Measurements from ENCODE around the gene TBPL1.
A peak's percentile ranks its signal among the peaks of the same experiment; 100 is the strongest.

TBPL1 gene

DNA sequence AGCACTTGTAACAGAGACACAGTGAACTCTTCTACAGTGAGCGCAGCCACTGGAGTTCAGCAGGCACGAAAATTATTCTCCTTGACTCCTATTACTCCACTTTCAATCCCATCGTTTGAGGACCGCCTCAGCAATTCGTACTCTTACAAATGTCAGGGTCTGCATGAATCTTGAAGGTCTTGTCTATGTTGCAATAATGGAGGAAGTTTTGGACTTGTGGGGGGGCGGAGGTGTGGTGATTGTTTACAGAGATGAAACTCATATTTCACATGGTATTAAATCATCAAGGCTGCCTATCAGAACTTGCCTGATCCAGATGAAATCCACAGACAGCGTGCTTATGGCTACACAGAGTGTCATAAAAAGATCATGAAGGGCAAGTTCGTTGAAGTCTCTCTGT lies 57.4 kb downstream of the TBPL1 start:
- DNase-seq = no peak

DNA sequence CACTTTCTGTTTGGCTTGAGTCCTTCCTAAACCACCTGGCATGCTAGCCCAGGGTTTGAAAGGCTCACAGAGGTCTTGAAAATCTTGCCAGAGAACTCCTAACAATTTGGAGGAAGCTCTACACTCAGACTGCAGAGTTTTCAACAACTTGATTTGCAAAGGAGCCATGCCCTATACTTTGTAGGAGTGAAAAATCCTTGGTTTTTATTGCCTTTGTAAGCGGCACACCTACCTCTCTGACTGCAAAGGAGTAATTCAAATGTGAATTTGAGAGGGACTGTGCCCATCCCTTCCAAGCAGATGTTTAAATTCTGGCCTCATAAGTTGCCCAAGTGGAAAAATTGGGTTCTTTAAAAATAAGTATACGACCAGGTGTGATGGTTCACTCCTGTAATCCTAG lies 58.0 kb downstream of the TBPL1 start:
- DNase-seq = no peak

DNA sequence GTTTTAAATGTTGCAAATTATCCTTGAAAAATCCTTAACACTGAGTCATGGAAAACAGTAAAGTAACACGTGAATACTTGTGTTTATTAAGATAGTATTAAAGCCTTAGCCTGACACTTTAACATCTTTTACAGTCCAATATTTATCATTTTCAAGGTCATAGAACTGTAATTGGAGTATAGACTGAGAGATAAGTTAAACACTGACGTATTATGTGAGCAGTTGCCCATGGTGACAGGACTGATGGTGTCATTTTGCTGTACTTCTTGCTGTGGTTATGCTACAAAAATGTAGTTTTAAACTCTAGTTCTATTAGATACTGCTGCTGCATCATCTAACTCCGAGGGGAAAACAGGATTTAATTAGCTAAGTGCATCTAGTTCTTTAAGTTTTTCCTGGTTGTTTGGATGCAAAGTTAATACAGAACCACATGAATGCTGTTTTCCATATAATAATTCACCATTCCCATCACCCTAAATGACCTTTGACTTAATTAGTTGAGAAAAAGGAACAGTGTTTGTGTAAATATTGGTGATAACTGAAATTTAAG lies 61.6 kb downstream of the TBPL1 start:
- DNase-seq = no peak

DNA sequence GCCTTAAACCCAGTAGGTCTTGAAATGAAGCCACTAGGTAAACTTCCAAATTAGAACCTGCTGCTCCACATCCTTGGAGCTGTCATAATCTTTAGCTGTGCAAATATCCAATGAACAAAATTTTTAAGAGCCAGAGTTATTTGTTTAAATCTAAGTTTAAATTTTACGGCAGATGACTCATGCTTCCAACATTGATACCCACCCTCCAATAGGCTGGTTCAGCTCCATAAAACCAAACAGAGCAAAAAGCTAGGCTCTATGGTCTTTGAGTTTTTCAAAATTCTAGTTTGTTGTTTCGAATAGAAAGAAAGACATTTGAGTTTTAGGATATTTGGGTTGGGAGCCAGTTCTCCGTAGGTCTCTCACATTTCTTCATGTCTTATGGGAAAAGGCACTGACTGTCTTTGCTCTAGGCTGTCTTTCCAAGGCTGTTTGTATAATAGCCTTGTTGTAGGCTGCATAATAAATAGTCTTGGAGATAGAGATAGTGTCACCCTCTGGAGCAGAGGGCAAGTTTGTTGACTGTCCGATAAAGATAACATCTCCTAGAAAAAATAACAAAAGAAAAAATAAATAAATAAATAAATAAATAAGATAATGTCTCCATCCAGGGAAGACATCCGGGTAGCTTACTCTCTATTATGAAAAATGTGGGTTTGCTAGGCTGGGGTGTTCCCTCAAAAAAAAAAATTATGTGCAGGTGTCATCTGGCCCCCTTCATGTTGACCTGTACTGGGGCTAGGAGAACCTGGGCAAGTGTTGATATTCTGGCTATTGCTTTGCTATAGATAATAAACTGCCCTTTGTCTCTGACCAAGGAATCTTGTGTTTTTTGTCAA lies 62.9 kb downstream of the TBPL1 start:
- no peak for DNase-seq

DNA sequence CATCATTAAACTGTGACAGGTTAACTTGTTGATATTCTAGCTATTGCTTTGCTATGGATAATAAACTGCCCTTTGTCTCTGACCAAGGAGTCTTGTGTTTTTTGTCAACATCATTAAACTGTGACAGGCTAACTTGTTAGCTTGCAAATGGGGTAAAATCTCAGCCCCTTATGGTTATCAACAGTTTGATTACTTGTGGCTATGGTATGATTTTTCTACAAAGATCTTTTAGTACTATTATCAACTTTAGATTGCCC lies 63.5 kb downstream of the TBPL1 start:
- DNase-seq = no peak

DNA sequence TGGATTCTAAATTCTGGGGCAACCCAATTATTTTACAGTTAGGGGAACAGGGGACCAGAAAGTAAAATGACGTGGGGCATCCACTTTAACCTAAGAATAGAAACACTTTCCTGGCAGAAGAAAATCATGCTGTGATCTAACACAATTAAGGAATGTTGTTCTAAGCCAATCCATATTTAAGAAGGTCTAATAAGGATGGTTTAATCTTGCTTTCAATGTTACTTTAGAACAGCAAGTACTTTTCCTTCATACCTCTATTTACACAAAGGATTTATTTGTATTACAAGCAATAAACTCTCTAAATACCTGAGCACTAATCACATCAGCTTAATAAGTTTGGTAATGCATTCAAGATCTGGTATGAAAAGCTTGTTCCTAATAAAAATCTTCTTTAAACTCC lies 67.0 kb downstream of the TBPL1 start:
- no peak for DNase-seq

DNA sequence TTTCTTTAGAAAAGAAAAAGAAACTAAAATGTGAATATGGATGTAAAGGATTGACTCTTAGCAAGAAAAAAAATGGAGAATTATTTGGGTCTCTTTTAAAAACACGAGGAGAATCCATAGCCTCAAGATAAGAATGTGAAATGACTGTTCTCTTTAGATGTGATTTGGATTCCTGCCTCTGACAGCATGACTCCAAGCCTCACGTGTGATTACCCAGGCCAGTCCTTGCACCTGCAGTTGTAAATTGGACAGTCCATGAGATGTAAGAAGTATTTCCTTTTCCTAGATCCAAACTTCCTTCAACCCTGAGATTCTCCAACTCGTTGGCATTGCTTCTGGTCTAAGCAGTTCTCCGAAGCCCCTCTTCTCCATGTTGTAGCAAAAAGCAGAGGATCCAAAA lies 67.5 kb downstream of the TBPL1 start:
- no peak for DNase-seq

DNA sequence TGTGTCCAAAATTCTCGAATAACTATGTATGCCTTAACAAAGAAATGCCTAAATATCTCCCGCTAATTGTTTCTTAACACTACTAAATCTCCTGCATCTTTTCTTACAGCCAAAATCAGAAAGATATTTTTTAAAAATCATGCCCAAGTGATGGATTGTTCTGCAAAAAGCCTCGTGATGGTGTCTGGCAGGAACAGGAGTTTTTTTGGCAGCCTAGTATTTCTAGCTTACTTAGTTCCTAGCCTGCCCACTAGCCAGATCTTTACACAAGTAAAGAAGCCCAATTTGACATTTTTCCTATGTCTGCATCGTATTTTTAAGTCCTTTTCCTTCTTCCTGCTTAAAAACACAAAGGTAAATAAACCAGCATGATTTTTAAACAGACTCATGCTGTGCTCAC lies 67.9 kb downstream of the TBPL1 start:
- DNase-seq = no peak

DNA sequence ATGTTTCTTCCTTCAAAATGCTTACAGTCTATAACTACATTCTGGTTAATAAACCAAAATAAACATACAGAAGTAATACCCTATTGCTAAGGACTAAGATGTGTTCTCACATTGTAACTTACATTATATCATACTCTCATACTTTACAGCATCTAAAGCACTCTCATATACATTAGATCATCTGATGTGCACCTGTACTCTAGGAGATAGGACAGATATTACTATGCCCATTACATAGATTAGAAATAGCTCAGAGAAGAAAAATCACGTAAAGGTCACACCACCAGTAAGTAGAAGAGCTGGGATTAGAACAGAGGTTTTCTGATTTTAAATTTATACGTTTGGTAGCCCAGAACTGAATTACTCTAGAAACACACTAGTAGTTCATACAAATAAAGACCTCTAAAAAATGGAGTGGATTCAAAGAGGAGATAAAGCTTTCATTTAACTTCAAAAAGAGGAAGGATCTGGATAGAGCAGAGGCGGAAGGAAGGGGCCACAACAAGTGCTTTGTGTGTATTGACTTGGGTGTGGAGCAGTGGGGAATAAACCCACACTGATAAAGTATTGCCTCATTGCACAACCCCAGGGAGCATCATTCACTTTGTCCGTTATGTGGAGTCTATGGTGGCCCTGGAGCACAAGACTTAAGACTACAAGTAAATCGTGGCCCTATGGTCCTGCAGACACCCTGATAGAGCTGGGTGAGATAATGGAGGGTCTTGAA lies 68.5 kb downstream of the TBPL1 start:
- peak; percentile 84 to 85 for DNase-seq

DNA sequence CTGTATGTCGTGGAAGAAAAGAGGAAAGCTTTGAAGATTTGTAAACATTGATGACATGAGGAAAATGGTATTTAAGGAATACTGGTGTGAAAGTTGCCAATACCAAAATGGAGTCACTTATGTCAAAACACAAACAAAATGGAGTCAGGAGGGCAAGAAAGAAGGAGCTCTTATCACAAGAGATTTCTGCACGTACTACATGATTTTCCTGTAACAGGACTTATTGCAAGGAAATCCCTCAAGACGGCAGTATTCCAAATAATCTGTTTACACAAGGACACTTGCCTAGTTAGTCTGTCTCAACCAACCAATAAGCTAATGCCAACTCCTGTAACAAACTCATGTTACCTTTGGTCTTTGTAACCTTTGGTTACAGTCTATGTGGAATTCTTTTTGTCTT lies 69.6 kb downstream of the TBPL1 start:
- no peak for DNase-seq

DNA sequence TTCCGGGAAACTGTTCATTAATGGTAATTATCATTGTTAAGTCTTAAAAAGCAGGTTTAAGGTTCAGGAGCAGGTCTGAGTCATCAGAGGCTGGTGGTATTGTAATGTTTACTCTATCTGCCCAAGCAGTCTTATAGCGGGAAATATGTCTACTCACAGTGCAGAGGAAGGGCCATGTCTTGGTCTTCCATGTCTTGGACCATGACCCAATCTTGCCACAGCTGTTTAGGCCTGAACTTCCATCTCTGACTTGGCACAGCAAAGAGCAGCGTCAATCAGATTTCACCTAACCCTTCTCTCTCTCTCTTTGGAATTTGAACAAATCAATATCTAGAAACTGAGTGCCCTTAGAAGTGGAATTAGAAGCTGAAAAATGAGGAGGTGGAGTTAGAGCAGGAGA lies 73.6 kb downstream of the TBPL1 start:
- no peak for DNase-seq

DNA sequence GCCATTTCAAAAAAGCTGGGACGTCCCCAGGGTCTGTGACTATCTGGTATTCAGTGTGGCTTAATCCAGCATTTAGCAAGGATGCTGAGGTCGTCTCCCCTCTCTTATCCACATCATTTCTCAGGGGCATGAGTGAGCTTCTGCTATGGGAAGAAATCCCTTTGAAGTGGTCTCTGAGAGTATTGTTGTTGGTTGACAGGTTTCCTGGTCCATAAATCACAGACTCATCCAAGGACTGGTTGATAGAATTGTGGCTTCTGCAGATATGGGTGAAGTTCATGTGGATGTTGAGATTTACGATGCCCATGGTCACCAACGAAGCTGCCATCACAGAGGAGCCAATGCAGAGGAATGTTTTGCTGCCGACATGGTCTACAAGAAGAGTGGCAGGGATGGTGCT lies 75.4 kb downstream of the TBPL1 start:
- DNase-seq = no peak

DNA sequence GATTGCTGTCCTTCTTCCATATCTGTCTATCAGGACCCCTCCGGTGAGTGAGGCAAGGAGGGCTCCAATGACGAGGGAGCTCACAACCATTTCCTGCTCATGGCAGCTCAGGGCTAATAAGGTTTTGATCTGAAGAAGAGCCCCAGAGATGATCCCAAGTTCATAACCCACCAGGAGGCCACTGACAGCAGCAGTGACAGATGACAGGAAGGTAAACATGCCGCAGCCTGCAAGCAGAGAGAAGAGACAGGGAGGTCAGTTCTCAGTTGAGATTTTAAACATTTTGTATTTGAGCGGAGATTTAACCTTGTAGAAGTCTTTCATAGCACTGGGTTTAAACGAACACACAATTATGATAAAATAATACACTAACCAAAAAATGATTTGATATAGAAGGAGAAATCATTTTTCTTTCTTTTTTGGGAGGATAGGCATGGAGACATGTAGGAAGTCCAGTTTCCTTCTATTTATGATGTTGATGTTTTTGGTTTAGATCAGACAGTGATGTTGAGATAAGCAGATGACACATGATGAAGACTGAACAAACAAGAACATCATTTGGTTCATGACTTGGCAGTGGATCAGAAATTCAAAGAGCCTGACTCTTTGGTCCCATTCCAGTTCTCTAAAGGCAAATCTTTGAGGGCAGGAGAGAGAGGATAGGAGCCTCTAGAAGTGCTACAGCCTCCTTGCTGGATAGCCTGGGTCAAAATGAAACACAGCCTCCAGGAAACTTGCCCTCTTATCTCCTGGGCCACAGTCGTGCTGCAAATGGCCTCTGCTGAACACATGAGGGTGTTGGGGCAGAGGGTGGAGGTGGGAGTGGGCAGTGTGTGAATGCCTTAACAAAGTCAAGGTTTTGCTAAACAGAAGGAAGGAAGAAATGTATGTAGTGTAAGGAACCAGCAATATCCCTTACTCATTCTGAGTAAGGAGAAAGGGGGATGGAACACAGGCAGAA lies 76.8 kb downstream of the TBPL1 start:
- no peak for DNase-seq

DNA sequence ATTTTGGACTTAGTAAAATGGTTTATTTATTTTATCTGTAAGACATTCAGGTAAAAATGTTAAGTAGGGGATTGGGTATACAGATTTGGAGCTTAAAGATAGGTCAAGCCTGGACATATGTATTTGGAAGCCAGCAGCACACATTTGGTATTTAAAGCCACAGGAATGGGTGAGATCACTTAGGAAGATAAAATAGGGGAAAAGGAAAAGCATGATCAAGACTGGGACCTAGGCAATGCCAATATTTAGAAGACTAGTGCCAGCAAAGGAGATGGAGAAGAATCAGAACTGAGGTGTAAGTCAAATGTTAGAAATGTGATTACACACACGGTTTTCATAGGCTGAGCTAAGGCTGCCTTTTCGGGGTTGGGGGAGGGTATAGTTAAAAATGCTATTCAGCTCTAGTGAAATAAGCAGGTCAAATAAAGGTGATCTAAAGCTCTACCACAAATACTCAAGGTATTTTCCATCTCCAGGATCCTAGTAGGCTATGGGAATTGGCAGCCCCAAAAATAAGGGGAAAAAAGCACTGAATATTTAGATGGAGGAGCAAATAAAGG lies 78.8 kb downstream of the TBPL1 start:
- DNase-seq = no peak

DNA sequence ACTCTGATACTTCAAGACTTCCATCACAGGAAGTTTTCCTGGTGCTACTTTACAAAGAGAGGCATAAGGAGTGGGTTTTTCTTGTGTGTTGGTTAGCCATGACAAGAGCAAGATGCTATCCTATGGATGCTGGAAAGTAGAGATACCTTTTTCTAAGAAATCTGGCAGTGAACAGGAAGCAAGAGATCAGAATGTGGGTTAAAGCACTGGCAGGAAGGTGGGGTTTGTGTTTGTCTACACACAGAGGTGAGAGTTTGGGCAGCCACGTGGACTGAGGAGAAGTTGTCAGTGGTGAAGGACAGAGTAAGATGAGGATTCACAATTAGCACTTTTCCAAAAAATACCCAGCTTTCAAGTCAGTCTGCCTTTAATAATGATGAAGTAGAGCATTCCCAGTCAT lies 81.5 kb downstream of the TBPL1 start:
- no peak for DNase-seq

DNA sequence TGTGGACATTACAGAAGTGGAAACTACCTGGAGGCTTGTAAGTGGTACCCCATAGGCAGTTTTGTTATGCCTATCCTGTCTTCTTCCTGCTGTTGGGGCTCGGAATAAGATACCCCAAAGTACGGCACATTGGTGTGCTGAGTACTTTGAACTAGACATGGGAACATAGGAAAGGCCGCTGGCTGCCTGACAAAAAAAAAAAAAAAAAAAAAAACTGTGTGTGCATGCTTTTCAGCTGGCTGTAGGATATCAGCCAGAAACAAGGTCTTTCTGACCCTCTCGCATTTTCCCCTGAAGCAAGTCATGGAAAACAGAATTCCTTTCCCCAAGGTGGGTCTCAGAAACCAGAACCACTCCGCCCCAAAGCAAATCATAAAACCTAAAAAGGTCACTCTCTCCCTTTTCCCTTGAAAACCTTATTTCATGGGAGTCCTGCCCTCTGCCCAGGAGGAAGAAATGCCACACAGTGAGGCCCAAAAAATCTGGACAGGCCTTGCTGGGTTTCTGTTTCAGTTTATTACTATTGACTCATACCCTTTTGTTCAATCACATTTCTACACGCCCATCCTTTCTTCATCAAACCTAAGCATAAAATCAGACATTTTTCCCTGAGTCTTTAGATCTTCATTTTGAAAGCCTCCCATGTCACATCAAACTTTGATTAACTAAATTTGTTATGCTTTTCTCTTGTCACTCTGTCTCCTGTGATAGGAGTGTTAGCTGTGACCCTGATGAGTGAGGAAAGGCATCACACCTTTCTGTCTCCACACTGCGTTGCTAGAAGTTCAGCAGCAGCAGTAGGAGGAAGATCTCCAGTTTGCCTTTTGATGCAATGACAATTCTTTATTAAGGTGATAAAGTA lies 82.2 kb downstream of the TBPL1 start:
- DNase-seq = no peak

DNA sequence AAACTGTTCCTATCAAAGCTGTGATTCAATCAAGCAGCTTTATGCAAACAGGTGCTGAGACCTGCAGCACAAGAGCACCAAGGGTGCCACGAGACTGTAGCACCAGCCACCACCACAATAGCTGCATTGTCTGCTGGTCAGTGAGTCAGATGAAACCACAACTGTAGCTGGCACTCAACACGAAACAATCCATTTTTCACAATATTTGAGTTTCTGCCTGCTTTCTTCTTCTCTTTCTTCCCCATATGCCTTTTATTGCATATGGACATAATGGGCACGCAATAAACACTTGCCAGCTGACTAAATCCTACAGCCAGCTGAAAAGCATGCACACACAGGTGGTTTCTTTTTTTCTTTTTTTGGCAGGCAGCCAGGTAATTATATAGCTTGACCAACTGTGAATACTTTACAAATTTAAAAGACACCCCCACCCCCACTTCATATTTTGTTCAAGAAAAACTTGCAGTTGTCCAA lies 82.8 kb downstream of the TBPL1 start:
- peak; percentile 36 to 40 for DNase-seq

DNA sequence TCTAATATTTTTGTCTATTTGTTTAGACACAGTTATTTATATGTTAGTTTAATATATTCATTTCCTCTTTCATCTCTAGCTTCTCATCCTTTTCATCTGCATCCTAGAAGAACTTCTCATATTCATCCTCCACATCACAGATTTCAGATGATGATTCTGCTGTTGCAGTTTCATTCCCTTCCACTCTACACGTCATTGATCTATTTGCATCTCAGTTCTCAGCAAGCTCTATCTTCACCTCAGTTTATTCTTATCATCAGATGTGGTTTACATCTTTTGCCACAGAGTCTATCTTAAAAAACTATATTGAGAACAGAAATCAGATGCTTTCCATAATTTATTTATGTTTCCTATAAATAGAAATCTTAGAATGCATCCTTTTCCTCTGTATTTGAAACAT lies 86.1 kb downstream of the TBPL1 start:
- DNase-seq = no peak

All from AML-193 (cell line).